Ascending aorta (tissue), 2 donors: ENCODE results near the gene MTAP. TPM values are rescaled to one million over a fixed set of nuclear protein-coding genes. Genes with fewer than 3 reads are reported as not detected.

Experiments used
- DNase-seq, 2 donors: peaks; one replicate each; pipeline ENCODE4 v3.0.0-alpha.2; 2019; ENCODE audit warnings: low spot score in 2 of 2
- H3K27ac ChIP-seq, 2 donors: fragments of 200-600 bp; sonication (generic); one replicate each; pipeline ENCODE4 v1.5.1; 2016 to 2017; ENCODE audit warnings: mild to moderate bottlenecking in 1 of 2
- H3K27me3 ChIP-seq: fragments of 200-600 bp; sonication (generic); one replicate; pipeline ENCODE4 v1.5.1; 2017
- H3K36me3 ChIP-seq, 2 donors: fragments of 200-600 bp; sonication (generic); one replicate each; pipeline ENCODE4 v1.5.1; 2016
- H3K4me1 ChIP-seq, 2 donors: fragments of 200-600 bp; sonication (generic); one replicate each; pipeline ENCODE4 v1.5.1; 2016 to 2017; ENCODE audit warnings: mild to moderate bottlenecking in 1 of 2
- H3K4me3 ChIP-seq, 2 donors: fragments of 200-600 bp; sonication (generic); one replicate each; pipeline ENCODE4 v1.5.1; 2016 to 2017; ENCODE audit warnings: mild to moderate bottlenecking in 1 of 2
- H3K9me3 ChIP-seq, 2 donors: fragments of 200-600 bp; sonication (generic); one replicate each; pipeline ENCODE4 v1.5.1; 2016
- CTCF ChIP-seq, 3 experiments: fragments of 200-600 bp in 2 of 3; fragments of 450-650 bp in 1 of 3; sonication (generic) in 2 of 3; IDR thresholded peaks; one replicate each; pipeline ENCODE4 v1.5.1; 2016 to 2019; ENCODE audit warnings: antibody characterized with exemption in 3 of 3, mild to moderate bottlenecking in 1 of 3, moderate library complexity in 1 of 3
- intact Hi-C: fragments of 100-400 bp; cut with DNase I; formaldehyde crosslinking; loops from one replicate; pipeline ENCODE4 v1.15.1; 2023
- total RNA-seq: library from RNA; depleted of rRNA; stranded (reverse); fragments of >200 nt; gene quantifications from one replicate; pipeline ENCODE4 v1.1.0, GENCODE V29; 2016

Gene MTAP
- total RNA-seq, 1 donor from 2014 or later: 34.7 TPM

GRCh38 chr9:21856301-21857094 is 54.1 kb downstream of the MTAP start:
- no peak overlapping the region for H3K4me3 ChIP-seq
- H3K4me1 ChIP-seq: no peaks in the 10 kb centered on the region
- no peak overlapping the region for H3K27ac ChIP-seq
- DNase-seq: no peak
- no peak for TF ChIP-seq CTCF (IDR thresholded peaks at IDR 0.05)
- peaks cover 17 to 59% of the 10 kb centered on the region in 2 donors for H3K36me3 ChIP-seq
- intact Hi-C loops: no loop called here
- H3K9me3 ChIP-seq: no peaks in the 10 kb centered on the region
- no peaks in the 10 kb centered on the region for H3K27me3 ChIP-seq

- intact Hi-C loops: no loop called here
- Histone ChIP-seq H3K27ac (no peak overlapping the region), H3K4me1 (no peaks in the 10 kb centered on the region), H3K36me3 (peaks cover 8 to 63% of the 10 kb centered on the region in 2 donors), H3K4me3 (no peak overlapping the region), H3K27me3 (no peaks in the 10 kb centered on the region), H3K9me3 (no peaks in the 10 kb centered on the region)
- DNase-seq: no peak
- no peak for TF ChIP-seq CTCF (IDR thresholded peaks at IDR 0.05)
These were observed 60.4 kb downstream of the MTAP start for GRCh38 chr9:21862871-21863270.

GRCh38 chr9:21864505-21864904 is 62.1 kb downstream of the MTAP start:
- H3K27me3 ChIP-seq: no peaks in the 10 kb centered on the region
- H3K4me1 ChIP-seq: no peaks in the 10 kb centered on the region
- TF ChIP-seq CTCF (IDR thresholded peaks at IDR 0.05): no peak
- H3K4me3 ChIP-seq: no peak overlapping the region
- no peaks in the 10 kb centered on the region for H3K9me3 ChIP-seq
- peaks cover 2 to 60% of the 10 kb centered on the region in 2 donors for H3K36me3 ChIP-seq
- intact Hi-C loops: no loop called here
- H3K27ac ChIP-seq: no peak overlapping the region
- no peak for DNase-seq

GRCh38 chr9:21866302-21866701 is 63.9 kb downstream of the MTAP start:
- H3K36me3 ChIP-seq: peaks cover 0 to 46% of the 10 kb centered on the region in 2 donors

GRCh38 chr9:21871256-21871975 is 69.0 kb downstream of the MTAP start:
- Histone ChIP-seq H3K9me3 (peaks cover 0 to 9% of the 10 kb centered on the region in 2 donors), H3K27ac (no peak overlapping the region), H3K27me3 (no peaks in the 10 kb centered on the region), H3K36me3 (peaks cover 0 to 12% of the 10 kb centered on the region in 2 donors), H3K4me1 (no peaks in the 10 kb centered on the region), H3K4me3 (no peak overlapping the region)
- no peak for TF ChIP-seq CTCF (IDR thresholded peaks at IDR 0.05)
- DNase-seq: no peak
- intact Hi-C loops: no loop called here

More at GRCh38 chr9:21866302-21866701, 63.9 kb downstream of the MTAP start:
- H3K27me3 ChIP-seq: no peaks in the 10 kb centered on the region
- no peak for TF ChIP-seq CTCF (IDR thresholded peaks at IDR 0.05)
- no peaks in the 10 kb centered on the region for H3K9me3 ChIP-seq
- intact Hi-C loops: no loop called here
- no peak for DNase-seq
- no peaks in the 10 kb centered on the region for H3K4me1 ChIP-seq
- H3K27ac ChIP-seq: no peak overlapping the region
- no peak overlapping the region for H3K4me3 ChIP-seq
